Measurements from ENCODE around the gene KCTD16. TPM values are rescaled to one million over a fixed set of nuclear protein-coding genes. Genes with fewer than 3 reads are reported as not detected.

The KCTD16 gene
- total RNA-seq, 1 donor from 2014 or later: 0.64 TPM

DNA sequence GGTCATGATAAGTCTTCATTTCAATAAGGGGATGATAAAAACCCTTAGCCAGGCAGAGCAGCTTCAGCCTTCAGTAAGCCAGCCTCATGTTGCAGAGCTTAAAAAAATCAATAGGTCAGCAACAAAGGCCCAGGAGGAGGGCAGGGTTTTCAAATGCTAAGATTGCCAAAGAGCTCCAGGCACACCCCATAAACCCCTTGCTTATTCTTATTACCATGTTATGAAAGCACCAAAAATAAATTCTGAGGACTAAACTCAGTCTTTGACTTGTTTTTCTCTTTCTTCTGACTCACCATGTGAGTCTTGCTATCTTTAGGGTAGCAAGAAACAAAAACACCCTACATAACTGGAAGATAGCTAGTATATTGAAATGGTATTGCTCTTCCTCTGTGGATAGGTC lies 317.1 kb downstream of the KCTD16 start:
- no peak overlapping the region for H3K4me3 ChIP-seq
- peaks cover 0 to 10% of the 10 kb centered on the region in 2 donors for H3K9me3 ChIP-seq
- no peak overlapping the region for H3K27ac ChIP-seq
- no peaks in the 10 kb centered on the region for H3K36me3 ChIP-seq
- no peaks in the 10 kb centered on the region for H3K27me3 ChIP-seq
- no peaks in the 10 kb centered on the region for H3K4me1 ChIP-seq
- DNase-seq (ENCODE audit: low spot score in 2 of 2): no peak
- TF ChIP-seq, protein P1, sequence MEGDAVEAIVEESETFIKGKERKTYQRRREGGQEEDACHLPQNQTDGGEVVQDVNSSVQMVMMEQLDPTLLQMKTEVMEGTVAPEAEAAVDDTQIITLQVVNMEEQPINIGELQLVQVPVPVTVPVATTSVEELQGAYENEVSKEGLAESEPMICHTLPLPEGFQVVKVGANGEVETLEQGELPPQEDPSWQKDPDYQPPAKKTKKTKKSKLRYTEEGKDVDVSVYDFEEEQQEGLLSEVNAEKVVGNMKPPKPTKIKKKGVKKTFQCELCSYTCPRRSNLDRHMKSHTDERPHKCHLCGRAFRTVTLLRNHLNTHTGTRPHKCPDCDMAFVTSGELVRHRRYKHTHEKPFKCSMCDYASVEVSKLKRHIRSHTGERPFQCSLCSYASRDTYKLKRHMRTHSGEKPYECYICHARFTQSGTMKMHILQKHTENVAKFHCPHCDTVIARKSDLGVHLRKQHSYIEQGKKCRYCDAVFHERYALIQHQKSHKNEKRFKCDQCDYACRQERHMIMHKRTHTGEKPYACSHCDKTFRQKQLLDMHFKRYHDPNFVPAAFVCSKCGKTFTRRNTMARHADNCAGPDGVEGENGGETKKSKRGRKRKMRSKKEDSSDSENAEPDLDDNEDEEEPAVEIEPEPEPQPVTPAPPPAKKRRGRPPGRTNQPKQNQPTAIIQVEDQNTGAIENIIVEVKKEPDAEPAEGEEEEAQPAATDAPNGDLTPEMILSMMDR (IDR thresholded peaks at IDR 0.05): no peak
- intact Hi-C loops (cut with DNase I): no loop called here

DNA sequence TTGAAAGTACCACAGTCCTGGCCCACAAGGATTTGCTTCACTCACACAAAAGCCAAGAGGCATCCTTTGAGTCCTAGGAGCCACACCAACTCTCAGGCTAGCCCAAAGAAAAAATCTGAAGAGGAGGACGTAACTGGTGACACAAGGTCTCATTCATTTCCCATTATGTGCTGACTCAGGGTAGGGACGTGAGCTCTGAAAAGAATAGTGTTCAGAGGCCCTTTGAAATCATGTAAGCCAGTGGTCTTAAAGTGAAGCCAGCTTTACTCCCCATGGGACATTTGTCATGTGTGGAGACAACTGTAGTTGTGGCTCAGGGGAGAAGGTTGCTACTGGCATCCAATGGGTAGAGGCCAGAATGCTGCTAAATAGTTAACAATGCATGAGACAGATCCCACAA lies 332.4 kb downstream of the KCTD16 start:
- intact Hi-C loops (cut with DNase I): no loop called here
- TF ChIP-seq, protein P1 (IDR thresholded peaks at IDR 0.05): no peak
- no peak overlapping the region for H3K27ac ChIP-seq
- no peaks in the 10 kb centered on the region for H3K36me3 ChIP-seq
- no peaks in the 10 kb centered on the region for H3K9me3 ChIP-seq
- no peaks in the 10 kb centered on the region for H3K4me1 ChIP-seq
- no peak for DNase-seq (ENCODE audit: low spot score in 2 of 2)
- no peak overlapping the region for H3K4me3 ChIP-seq
- H3K27me3 ChIP-seq: no peaks in the 10 kb centered on the region

DNA sequence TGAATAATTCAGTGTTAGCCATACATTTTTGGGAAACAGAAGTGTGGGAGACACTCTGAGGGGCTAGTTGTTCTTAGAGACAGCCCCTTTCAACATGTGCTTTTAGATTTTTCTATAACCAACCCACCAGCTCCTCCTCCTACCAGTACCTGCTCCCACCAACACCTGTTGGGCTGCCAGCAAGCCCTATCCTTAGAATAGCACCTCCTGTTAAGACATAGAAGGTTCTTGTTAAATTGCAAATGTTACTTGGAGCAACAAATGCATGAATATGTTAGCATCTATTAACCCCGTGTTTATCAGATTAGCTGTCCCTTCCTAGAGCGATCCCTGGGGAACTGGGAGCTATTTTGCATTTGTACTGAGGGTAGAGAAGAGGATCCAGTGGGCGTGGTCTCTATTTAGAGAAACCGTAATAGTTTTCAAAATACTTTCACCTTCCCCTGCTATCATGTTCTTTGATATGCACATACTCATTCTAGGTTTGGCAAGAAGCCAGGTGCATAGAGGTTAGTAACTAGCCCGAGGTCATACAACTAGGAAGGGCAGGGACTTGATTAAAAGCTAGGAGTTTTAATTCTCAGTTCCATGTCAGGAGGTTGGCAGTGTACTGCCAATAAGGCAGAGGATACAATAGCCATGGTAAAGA lies 334.4 kb downstream of the KCTD16 start:
- TF ChIP-seq, protein P1 (IDR thresholded peaks at IDR 0.05): no peak
- H3K27me3 ChIP-seq: no peaks in the 10 kb centered on the region
- intact Hi-C loops (cut with DNase I): no loop called here

DNA sequence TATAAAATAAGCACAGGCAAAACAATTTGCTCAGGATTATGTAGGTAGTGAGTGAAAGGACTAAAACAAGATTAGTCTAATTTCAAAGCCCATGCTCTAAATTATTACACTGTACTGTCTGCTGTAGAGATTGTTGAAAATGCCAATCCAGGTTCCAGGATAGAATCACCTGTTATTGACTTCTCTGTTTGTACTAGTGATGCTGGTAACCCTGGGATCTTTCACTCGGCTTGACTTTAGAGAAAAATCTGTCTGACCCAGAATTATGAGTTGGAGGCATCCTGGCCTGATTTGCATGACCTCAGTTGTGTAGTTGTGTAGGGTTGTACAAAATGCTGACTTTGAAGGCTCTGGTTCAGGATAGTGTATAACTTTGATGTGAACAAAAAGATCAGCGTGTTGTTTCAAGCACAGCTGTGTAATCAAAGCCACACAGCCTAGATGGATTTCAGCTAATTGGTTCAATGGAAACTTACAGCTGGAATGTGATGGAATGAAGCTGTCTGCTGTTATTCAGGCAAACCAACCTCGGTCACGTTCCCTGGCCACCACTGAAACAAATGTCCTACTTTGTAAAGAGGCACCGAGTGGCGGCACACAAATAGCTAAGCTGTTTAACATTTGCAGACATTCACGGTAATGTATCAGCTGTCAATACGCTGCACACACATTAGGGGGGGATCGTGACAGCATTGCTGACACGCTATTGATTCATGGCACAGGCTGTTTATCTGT lies 340.3 kb downstream of the KCTD16 start:
- Histone ChIP-seq H3K4me1 (no peaks in the 10 kb centered on the region), H3K4me3 (no peak overlapping the region), H3K36me3 (no peaks in the 10 kb centered on the region), H3K27ac (no peak overlapping the region), H3K9me3 (no peaks in the 10 kb centered on the region), H3K27me3 (no peaks in the 10 kb centered on the region)
- TF ChIP-seq, protein P1 (IDR thresholded peaks at IDR 0.05): no peak
- DNase-seq (ENCODE audit: low spot score in 2 of 2): no peak
- intact Hi-C loops (cut with DNase I): no loop called here

More for the DNA sequence above, 334.4 kb downstream of the KCTD16 start:
- H3K36me3 ChIP-seq: no peaks in the 10 kb centered on the region
- no peak for DNase-seq (ENCODE audit: low spot score in 2 of 2)
- no peaks in the 10 kb centered on the region for H3K9me3 ChIP-seq
- H3K27ac ChIP-seq: no peak overlapping the region
- no peak overlapping the region for H3K4me3 ChIP-seq
- H3K4me1 ChIP-seq: no peaks in the 10 kb centered on the region

DNA sequence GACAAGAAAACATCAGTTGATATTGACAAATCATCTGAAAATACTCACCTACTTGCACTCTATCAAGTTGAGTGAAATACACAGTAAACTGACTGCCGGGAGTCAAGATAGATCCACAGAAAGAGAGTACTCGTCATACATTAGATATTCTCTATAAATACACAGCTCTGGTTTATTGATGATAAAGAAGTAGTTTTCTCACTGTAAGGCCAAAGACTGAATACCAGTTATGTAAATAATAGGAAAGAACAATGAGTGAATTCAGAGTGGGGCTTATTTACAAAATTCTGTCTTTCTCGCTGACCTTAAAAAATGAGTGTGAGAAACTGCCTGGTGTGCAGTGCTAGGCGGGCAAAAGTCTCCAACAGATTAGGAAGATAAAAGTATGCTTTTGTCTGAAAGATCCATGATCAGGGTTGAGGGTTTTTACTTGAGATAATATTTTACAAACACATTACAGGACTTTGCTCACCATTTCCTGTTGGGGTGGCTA lies 341.0 kb downstream of the KCTD16 start:
- no peaks in the 10 kb centered on the region for H3K36me3 ChIP-seq
- TF ChIP-seq, protein P1 (IDR thresholded peaks at IDR 0.05): no peak
- intact Hi-C loops (cut with DNase I): no loop called here
- no peaks in the 10 kb centered on the region for H3K4me1 ChIP-seq
- H3K4me3 ChIP-seq: no peak overlapping the region
- H3K27me3 ChIP-seq: no peaks in the 10 kb centered on the region
- no peaks in the 10 kb centered on the region for H3K9me3 ChIP-seq
- H3K27ac ChIP-seq: no peak overlapping the region
- no peak for DNase-seq (ENCODE audit: low spot score in 2 of 2)
